Stimulated activated CD8-positive, alpha-beta memory T cell treated with anti-CD3 and anti-CD28 coated beads, Interleukin-4, amount 100 ng/mL, for 48 hours (primary cell): ENCODE data around the gene MTERF4.

Source experiments
- DNase-seq: peaks from one replicate; pipeline ENCODE4 v3.0.0-alpha.2; 2020

The MTERF4 gene

GRCh38 chr2:241084856-241085444, 17.1 kb downstream of the MTERF4 start:
- no peak for DNase-seq

GRCh38 chr2:241083091-241083415, 19.0 kb downstream of the MTERF4 start:
- DNase-seq, result no peak

DNA sequence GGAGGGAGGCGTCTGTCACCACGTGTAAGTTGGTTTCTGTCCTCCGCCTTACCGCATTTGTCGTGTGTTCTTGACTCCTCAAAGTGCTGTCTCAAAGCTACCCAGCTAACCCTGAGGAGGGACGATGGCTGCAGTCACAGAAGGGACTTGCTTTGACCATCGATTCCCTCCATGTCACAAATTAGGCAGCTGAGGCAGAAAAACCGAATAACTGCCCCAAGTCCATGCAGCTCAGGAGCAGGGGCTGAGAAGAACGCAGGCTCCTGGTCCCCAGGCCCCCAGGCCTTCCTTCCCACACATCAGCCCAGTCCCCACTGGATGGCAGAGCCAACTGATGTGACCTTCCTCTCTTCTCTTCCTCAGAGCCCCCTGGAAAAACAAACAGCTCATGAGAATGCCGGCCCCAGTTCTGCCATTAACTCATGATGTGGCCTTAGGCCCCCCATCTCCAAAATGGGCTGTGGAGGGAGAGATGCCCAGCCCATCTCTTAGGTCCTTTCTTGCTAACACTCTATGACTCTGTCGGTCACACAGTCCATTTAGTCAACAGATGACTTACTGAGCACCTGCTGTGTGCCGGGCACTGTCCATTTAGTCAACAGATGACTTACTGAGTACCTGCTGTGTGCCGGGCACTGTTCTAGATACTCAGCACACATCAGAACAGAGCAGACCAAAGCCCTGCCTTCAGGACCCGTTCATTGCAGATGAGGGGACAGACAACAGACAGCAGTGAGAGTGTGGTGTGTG, 19.6 kb downstream of the MTERF4 start:
- peak; percentile 21 for DNase-seq

DNA sequence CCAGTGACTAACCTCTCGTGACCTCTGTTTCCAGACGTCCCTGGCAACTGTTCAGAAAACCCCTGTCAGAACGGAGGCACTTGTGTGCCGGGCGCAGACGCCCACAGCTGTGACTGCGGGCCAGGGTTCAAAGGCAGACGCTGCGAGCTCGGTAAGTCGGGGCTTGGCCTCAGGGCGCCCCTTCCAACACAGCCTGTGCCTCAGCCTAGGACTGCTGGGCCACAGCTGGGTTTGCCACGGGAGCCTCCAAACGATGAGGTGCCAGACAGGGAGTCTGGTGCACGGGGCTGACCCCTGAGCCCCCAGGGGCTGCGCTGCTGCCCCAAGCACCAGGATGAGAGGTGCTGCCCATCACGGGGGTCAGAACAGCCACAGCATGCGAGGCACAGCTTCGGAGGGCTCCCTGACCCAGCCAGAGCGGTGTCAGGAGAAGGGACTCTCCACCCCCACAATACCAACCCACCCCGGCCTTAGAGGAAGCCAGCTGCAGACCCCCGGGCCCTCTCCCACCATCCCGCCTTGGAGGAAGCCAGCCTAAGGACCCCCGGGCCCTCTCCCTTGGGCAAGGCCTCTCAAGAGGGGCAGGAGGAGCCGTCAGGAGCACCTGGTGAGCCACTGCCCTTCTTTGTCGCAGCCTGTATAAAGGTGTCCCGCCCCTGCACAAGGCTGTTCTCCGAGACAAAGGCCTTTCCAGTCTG, 20.3 kb downstream of the MTERF4 start:
- peak; percentile 22 for DNase-seq

DNA sequence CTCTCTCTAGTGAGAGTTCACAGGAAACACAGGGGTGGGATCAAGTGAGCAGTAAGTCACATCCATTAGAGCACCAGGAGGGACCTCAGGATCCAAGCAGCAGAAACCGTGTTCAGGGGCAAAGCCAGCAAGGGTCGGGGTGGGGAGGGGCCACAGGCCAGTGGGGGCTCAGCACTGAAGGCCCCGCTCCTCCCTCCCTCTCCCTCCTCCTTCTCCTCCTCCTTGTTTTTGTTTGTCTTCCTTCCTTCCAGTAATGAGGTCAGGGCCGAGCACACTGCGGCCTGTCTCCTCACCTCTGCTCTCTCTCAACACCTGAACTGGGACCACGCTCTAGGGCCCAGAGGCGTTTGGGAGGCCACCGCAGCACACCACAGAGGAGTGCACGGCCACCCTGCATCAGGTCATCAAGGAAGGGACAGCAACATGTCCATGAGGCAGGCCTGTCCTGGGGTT, 20.9 kb downstream of the MTERF4 start:
- DNase-seq, result peak; percentile 16

- peak; percentile 20 for DNase-seq
Observed at GRCh38 chr2:241080405-241081189, 21.5 kb downstream of the MTERF4 start.

DNA sequence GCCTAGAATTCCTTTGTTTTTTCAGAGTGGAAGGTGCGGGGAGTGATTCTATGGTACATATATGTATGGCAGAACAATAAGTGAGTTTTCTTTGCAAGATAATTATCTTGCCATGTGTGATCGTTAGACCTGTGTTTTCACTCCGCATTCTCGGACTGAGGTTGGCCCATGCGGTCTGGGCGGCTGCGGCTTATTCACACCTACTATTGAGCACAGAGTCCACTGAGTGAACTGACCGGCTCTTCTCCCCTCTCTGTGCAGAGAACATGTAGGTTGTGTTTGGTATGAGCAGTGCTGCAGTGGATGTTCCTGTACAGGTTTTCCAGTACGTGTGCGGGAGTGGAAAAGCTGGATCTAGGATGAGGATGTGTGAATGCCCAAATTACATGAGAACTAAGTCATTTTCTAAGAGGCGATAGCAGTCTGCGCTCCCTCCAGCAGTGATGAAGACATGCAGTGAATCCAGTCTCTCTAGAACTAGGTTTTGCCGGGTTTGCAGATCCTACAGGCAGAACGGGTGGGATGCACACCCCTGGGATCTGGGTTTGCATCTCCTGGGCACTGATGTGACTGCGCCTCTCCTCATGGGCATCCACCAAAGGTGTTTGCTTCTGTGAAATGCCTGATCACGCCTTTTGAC, 27.1 kb downstream of the MTERF4 start:
- DNase-seq, result peak; percentile 10

GRCh38 chr2:241074065-241074818, 27.8 kb downstream of the MTERF4 start:
- DNase-seq, result peak; percentile 18

GRCh38 chr2:241073166-241074064, 28.7 kb downstream of the MTERF4 start:
- peak; percentile 18 for DNase-seq

DNA sequence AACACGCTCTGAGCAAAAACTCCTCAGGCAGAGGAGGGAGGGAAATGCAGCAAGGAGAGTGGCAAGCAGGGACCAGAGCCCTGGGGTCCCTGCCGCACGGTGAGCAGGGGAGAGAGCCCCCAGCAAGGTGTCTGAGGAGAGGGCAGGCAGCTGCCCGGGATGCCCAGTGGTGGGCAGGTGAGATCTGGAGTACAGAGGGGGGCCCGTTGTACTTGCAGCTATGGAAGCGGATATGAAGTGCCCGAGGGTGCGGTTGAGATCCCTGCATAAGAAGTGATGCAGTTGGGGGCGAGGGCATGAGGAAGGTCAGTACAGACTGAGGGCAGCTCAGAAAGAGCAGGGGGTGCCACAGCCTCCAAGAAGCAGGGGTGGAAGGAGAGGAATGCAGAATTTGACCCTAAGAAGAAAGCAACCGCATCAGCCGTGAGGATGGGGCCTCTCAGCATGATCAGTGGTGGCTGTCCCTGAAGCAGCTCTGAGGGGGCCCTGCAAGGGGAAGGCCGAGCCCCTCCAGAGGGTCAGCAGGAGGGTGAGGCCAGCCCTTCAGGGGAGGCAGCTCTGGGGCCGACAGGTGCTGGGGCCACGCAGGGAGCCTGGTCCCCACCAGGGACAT, 29.4 kb downstream of the MTERF4 start:
- DNase-seq, result peak; percentile 11

DNA sequence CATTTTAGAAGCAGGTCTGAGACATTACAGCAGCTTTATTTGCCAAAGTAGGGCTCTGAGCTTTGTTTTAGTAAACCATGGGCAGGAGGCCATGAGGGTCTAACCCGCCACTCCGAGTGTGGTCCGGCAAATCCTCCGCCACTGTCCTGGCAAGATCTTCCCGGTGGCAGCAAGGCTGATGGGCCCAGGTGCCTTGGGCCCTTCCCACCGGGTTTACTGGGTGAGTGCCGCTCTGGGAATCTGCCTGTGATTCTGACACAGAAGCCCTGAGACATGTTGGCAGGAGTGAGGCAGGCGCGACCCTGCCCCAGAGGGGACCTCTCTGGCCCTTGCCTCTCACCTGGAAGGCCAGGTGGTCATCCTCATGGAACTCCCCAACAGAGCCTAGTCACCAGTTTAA, 29.9 kb downstream of the MTERF4 start:
- peak; percentile 19 for DNase-seq

- no peak for DNase-seq
Observed at GRCh38 chr2:241071677-241072111, 30.4 kb downstream of the MTERF4 start.

- DNase-seq, result peak; percentile 6
Observed at GRCh38 chr2:241070811-241071676, 31.0 kb downstream of the MTERF4 start.

DNA sequence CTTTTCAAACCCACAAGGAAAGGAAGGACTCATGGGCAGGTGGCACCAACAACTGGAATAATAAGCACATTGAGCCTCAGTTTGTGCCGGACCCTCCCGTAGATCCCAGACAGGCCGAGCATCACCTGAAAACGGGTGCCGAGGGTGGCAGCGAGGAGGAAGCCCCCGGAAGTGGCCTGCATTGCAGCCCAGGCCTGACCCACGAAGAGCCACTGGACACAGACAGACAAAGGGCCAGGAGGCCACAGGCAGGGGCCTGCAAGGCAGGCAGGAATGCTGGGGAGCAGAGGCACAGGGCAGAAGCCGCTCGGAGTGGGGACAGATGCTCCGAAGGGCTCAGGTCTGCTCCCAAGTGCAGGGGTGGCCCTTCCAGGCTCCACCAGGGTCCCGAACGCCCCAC, 31.7 kb downstream of the MTERF4 start:
- peak; percentile 11 for DNase-seq

DNA sequence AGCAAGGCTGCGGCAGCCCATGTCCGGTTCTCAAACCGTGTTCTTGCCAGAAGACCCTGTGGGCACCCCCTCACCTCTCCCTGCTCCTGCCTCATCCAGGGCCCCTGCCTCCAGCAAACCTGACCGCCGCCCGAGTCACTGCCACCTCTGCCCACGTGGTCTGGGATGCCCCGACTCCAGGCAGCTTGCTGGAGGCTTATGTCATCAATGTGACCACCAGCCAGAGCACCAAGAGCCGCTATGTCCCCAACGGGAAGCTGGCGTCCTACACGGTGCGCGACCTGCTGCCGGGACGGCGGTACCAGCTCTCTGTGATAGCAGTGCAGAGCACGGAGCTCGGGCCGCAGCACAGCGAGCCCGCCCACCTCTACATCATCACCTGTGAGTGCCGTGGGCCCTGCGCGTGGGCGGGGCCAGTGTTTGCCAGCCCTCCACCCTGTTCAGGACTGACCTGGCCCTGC, 32.2 kb downstream of the MTERF4 start:
- DNase-seq, result peak; percentile 16

DNA sequence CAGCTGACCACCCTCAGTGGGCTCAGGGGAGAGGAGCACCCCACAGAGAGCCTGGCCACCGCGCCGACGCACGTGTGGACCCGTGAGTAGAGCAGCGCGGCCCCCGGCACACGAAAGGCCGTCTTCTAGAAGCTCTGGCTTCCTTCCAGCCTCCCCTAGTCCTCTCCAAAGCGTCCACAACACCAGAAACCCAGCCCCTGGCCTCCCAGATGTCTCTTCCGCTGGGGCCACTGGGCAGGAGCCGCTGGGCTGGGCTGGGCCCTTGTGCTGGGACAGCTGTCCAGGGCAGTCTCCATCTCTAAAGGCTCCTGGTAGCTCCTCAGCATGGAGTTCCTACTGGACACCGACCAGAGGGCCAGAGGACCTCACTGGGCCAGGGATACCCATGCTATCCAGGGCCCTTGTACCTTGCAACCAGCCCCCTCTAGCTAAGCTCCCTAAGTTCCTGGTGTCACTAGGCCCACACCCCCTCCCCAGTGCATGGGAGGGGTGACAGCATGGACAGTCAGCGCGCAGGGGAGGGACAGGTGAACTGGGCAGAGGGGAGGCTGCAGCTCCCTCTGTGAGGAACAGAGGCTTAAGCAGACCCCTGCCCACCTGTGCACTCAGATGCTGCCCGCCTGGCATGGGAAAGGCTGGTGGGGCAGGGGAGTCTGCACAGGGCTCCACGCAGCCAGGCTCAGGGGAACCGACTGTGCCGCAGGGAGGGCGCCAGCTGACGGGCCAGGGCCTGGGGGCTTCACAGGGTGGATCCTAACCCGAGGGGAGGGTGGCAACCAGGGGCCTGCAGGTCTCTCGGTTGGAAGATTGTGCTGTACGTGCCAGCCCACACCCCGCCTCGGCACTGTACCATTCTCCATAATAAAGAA, 32.9 kb downstream of the MTERF4 start:
- peak; percentile 13 for DNase-seq

- no peak for DNase-seq
Observed at GRCh38 chr2:241068136-241068941, 33.7 kb downstream of the MTERF4 start.
